ENCODE measurements around the gene BID.

DNA sequence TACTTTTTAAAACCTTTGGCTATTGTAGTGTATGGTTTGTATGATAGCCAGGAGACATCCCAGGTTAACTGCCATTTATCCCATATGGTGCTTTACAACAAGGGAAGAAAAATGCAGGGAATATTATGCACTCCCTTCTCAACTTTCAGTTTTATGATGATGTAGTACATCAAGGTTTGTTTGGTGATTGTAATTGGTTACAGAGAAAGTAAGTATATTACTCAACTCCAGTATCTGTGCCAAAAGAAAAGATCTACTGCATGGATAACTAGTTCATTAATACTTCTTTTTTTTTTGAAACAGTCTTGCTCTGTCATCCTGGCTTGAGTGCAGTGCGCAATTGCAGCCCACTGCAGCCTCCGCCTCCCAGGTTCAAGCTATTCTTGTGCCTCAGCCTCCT lies 70.5 kb downstream of the BID start:
- TF ChIP-seq, protein P1, sequence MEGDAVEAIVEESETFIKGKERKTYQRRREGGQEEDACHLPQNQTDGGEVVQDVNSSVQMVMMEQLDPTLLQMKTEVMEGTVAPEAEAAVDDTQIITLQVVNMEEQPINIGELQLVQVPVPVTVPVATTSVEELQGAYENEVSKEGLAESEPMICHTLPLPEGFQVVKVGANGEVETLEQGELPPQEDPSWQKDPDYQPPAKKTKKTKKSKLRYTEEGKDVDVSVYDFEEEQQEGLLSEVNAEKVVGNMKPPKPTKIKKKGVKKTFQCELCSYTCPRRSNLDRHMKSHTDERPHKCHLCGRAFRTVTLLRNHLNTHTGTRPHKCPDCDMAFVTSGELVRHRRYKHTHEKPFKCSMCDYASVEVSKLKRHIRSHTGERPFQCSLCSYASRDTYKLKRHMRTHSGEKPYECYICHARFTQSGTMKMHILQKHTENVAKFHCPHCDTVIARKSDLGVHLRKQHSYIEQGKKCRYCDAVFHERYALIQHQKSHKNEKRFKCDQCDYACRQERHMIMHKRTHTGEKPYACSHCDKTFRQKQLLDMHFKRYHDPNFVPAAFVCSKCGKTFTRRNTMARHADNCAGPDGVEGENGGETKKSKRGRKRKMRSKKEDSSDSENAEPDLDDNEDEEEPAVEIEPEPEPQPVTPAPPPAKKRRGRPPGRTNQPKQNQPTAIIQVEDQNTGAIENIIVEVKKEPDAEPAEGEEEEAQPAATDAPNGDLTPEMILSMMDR (IDR thresholded peaks at IDR 0.05): no peak
- TF ChIP-seq ZNF671 (CRISPR knock-in tag; IDR thresholded peaks at IDR 0.05): no peak
- no peak for TF ChIP-seq FOXJ3 (CRISPR knock-in tag; IDR thresholded peaks at IDR 0.05; ENCODE audit: borderline replicate concordance)
- TF ChIP-seq E2F1 (CRISPR knock-in tag; IDR thresholded peaks at IDR 0.05): no peak
- no peak for TF ChIP-seq E2F5 (CRISPR knock-in tag; IDR thresholded peaks at IDR 0.05)
- no peak for TF ChIP-seq NR3C1 (CRISPR knock-in tag; conservative IDR thresholded peaks at IDR 0.05; ENCODE audit: low read depth)
- no peak for TF ChIP-seq NR1H2 (CRISPR knock-in tag; IDR thresholded peaks at IDR 0.05)
- TF ChIP-seq CBFB (CRISPR knock-in tag; IDR thresholded peaks at IDR 0.05; ENCODE audit: low read depth): no peak
- TF ChIP-seq FOXK1 (CRISPR knock-in tag; IDR thresholded peaks at IDR 0.05): no peak
- TF ChIP-seq OVOL2 (CRISPR knock-in tag; IDR thresholded peaks at IDR 0.05; ENCODE audit: borderline replicate concordance): no peak
- no peak for TF ChIP-seq HMGXB4 (CRISPR knock-in tag; IDR thresholded peaks at IDR 0.05)

Data from WTC11 (cell line).